SJSA1 (cell line): ENCODE data around the gene ITFG1. TPM values are rescaled to one million over a fixed set of nuclear protein-coding genes. Genes with fewer than 3 reads are reported as not detected.

Experiments
- DNase-seq, 2 experiments: peaks; one replicate each; pipeline ENCODE4 v3.0.0-alpha.2; 2015 to 2020; ENCODE audit warnings: low spot score in 2 of 2, low read depth in 1 of 2
- H3K27ac ChIP-seq: fragments of 250-450 bp; sonication (Bioruptor Pico); 2 replicates; pipeline ENCODE4 v1.5.1; 2020; ENCODE audit warnings: mild to moderate bottlenecking, moderate library complexity
- H3K27me3 ChIP-seq: fragments of 250-450 bp; sonication (Bioruptor Pico); replicated peaks from 2 replicates; pipeline ENCODE4 v1.5.1; 2020; ENCODE audit warnings: mild to moderate bottlenecking, moderate library complexity
- H3K36me3 ChIP-seq: fragments of 250-450 bp; sonication (Bioruptor Pico); 2 replicates; pipeline ENCODE4 v1.5.1; 2020; ENCODE audit warnings: mild to moderate bottlenecking
- H3K4me1 ChIP-seq: fragments of 250-450 bp; sonication (Bioruptor Pico); replicated peaks from 2 replicates; pipeline ENCODE4 v1.6.1; 2021; ENCODE audit warnings: mild to moderate bottlenecking
- H3K4me3 ChIP-seq: fragments of 250-450 bp; sonication (Bioruptor Pico); 2 replicates; pipeline ENCODE4 v1.5.1; 2020; ENCODE audit warnings: mild to moderate bottlenecking
- H3K9me3 ChIP-seq: fragments of 250-450 bp; sonication (Bioruptor Pico); replicated peaks from 2 replicates; pipeline ENCODE4 v1.5.1; 2020; ENCODE audit warnings: mild to moderate bottlenecking
- total RNA-seq: library from RNA; depleted of rRNA; stranded (reverse); fragments of >200 nt; shearing (Covaris generic); gene quantifications from 2 replicates; pipeline ENCODE4 v1.2.3, GENCODE V29; 2014

ITFG1 gene
- total RNA-seq, 1 experiment from 2014 or later, result 57.5 TPM

- no peak overlapping the region for H3K4me3 ChIP-seq
- H3K27ac ChIP-seq, result no peak overlapping the region
- peaks cover 23% of the 10 kb centered on the region for H3K36me3 ChIP-seq
- no peaks in the 10 kb centered on the region for H3K9me3 ChIP-seq
- H3K4me1 ChIP-seq, result no peaks in the 10 kb centered on the region
- DNase-seq, result no peak
- no peaks in the 10 kb centered on the region for H3K27me3 ChIP-seq
Observed at GRCh38 chr16:47426806-47427205, 34.1 kb downstream of the ITFG1 start.

DNA sequence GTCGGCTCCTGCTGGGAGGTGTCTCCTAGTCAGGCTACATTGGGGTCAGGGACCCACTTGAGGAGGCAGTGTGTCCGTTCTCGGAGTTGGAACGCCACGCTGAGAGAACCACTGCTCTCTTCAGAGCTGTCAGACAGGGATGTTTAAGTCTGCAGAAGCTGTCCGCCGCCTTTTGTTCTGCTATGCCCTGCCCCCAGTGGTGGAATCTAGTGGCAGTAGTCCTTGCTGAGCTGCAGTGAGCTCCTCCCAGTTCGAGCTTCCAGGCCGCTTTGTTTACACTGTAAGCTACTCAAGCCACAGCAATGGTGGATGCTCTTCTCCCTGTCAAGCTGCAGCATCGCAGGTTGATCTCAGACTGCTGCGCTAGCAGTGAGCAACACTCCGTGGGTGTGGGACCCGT, 36.0 kb downstream of the ITFG1 start:
- H3K9me3 ChIP-seq, result no peaks in the 10 kb centered on the region

GRCh38 chr16:47416869-47417268, 44.0 kb downstream of the ITFG1 start:
- Histone ChIP-seq H3K27ac (no peak overlapping the region), H3K4me3 (no peak overlapping the region)
- no peak for DNase-seq

More for the DNA sequence above, 36.0 kb downstream of the ITFG1 start:
- H3K27me3 ChIP-seq, result no peaks in the 10 kb centered on the region
- H3K36me3 ChIP-seq, result peaks cover 24% of the 10 kb centered on the region
- H3K4me3 ChIP-seq, result no peak overlapping the region
- H3K27ac ChIP-seq, result no peak overlapping the region
- H3K4me1 ChIP-seq, result no peaks in the 10 kb centered on the region
- DNase-seq, result no peak

GRCh38 chr16:47413041-47413440, 47.8 kb downstream of the ITFG1 start:
- no peak for DNase-seq

More at GRCh38 chr16:47416869-47417268, 44.0 kb downstream of the ITFG1 start:
- no peaks in the 10 kb centered on the region for H3K27me3 ChIP-seq
- H3K9me3 ChIP-seq, result no peaks in the 10 kb centered on the region
- no peaks in the 10 kb centered on the region for H3K4me1 ChIP-seq
- H3K36me3 ChIP-seq, result peaks cover 2% of the 10 kb centered on the region; the same call in 1 of the 2 replicates

GRCh38 chr16:47408491-47408890, 52.4 kb downstream of the ITFG1 start:
- no peak overlapping the region for H3K27ac ChIP-seq

More at GRCh38 chr16:47413041-47413440, 47.8 kb downstream of the ITFG1 start:
- no peaks in the 10 kb centered on the region for H3K4me1 ChIP-seq
- no peaks in the 10 kb centered on the region; the same call in 1 of the 2 replicates for H3K36me3 ChIP-seq
- no peak overlapping the region for H3K4me3 ChIP-seq
- H3K9me3 ChIP-seq, result no peaks in the 10 kb centered on the region
- H3K27ac ChIP-seq, result no peak overlapping the region
- H3K27me3 ChIP-seq, result no peaks in the 10 kb centered on the region

DNA sequence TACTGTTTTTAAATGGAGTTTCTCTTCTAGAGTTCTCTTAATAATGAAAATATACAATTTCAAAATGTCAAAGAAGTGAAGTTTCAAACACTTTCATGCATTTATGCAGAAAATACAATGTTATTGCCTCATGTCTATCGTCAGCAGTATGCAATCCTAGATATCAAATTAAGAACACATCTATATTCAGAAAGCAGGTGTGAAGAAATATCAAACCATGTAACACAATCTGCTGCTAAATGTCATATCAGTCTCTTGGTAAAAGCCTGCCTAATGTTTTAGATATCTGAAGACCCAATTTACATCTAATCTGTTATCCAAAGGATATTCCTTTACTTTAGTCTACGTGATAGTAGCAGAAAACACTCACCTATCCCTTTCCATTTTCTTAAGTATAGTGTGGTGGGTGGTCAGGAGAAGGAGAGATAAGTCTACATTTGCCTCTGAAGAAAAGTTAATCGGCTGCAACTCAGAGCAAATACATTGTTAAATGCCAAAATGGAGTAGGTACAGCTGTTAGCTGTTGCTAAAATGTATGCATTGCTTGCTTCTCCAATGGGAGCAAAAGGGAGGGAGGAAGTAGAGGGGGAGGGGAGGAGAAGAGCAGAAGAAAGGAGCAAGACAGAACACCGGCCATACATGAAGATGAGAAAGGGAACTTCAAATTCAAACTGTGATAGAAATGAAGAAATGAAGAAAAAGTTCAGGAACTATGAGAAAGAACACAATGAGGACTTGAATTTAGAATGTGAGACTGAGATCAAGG, 64.9 kb downstream of the ITFG1 start:
- no peaks in the 10 kb centered on the region for H3K9me3 ChIP-seq
- DNase-seq, result no peak

More at GRCh38 chr16:47408491-47408890, 52.4 kb downstream of the ITFG1 start:
- Histone ChIP-seq H3K36me3 (no peaks in the 10 kb centered on the region), H3K9me3 (no peaks in the 10 kb centered on the region), H3K27me3 (no peaks in the 10 kb centered on the region), H3K4me1 (no peaks in the 10 kb centered on the region), H3K4me3 (no peak overlapping the region)
- DNase-seq, result no peak

GRCh38 chr16:47392081-47392480, 68.8 kb downstream of the ITFG1 start:
- Histone ChIP-seq H3K4me1 (peaks cover 7% of the 10 kb centered on the region), H3K27ac (no peak overlapping the region), H3K9me3 (no peaks in the 10 kb centered on the region), H3K27me3 (no peaks in the 10 kb centered on the region), H3K4me3 (no peak overlapping the region), H3K36me3 (no peaks in the 10 kb centered on the region)
- peak in 1 of 2 experiments; percentile 21 for DNase-seq

More for the DNA sequence above, 64.9 kb downstream of the ITFG1 start:
- Histone ChIP-seq H3K4me3 (no peak overlapping the region), H3K4me1 (peaks cover 7% of the 10 kb centered on the region), H3K27me3 (no peaks in the 10 kb centered on the region), H3K36me3 (no peaks in the 10 kb centered on the region), H3K27ac (no peak overlapping the region)

DNA sequence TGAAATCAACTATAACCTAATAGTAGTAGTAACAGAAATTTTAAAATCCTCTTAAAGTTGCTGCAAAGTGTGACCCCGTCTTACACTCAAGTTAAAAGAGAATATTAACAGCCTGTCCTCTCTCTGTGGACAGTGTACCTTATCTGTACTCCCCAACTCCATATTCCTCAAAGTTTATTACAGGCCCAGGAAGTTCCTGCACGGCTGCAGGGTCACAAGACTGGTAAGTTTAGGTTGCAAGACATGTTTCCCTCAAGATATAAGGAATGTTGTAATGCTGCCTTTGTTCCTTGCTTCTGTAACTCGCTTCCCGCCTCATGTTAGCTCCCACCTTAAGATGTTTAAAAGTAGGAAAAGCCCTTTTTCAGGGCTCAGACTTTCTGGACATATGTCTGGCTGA, 72.2 kb downstream of the ITFG1 start:
- Histone ChIP-seq H3K27ac (no peak overlapping the region), H3K27me3 (no peaks in the 10 kb centered on the region), H3K4me3 (no peak overlapping the region), H3K36me3 (no peaks in the 10 kb centered on the region), H3K4me1 (peaks cover 7% of the 10 kb centered on the region), H3K9me3 (no peaks in the 10 kb centered on the region)
- no peak for DNase-seq

- H3K9me3 ChIP-seq, result no peaks in the 10 kb centered on the region
- peaks cover 3% of the 10 kb centered on the region for H3K4me1 ChIP-seq
- no peaks in the 10 kb centered on the region for H3K36me3 ChIP-seq
- H3K4me3 ChIP-seq, result no peak overlapping the region
- no peak for DNase-seq
- H3K27me3 ChIP-seq, result no peaks in the 10 kb centered on the region
- H3K27ac ChIP-seq, result no peak overlapping the region
Observed at GRCh38 chr16:47387026-47387734, 73.7 kb downstream of the ITFG1 start.

GRCh38 chr16:47386201-47386718, 74.6 kb downstream of the ITFG1 start:
- Histone ChIP-seq H3K27ac (no peak overlapping the region), H3K9me3 (no peaks in the 10 kb centered on the region), H3K4me3 (no peak overlapping the region), H3K36me3 (no peaks in the 10 kb centered on the region), H3K4me1 (no peaks in the 10 kb centered on the region), H3K27me3 (no peaks in the 10 kb centered on the region)
- DNase-seq, result no peak

DNA sequence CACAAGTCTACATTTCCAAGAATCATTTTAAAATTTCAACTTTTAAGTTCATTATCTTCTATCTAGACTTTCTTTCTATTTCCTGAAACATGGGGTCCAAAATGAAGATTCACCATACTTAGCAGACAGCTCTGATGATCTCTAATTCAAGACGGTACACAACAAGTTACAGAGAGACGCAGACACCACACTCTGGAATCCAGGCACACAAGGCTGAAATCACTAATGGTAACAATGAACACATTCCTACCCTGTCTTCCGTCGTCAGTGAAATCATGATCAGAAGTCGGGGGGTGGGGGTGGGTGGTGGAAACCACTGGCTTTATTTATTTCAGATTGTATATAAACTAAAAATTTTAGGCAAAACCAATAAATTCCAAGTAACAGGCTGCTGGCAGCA, 78.5 kb downstream of the ITFG1 start:
- no peaks in the 10 kb centered on the region for H3K27me3 ChIP-seq
- peaks cover under 1% of the 10 kb centered on the region; the same call in 1 of the 2 replicates for H3K4me1 ChIP-seq
- H3K4me3 ChIP-seq, result no peak overlapping the region
- no peaks in the 10 kb centered on the region for H3K9me3 ChIP-seq
- H3K27ac ChIP-seq, result no peak overlapping the region
- no peaks in the 10 kb centered on the region for H3K36me3 ChIP-seq
- DNase-seq, result no peak

GRCh38 chr16:47377154-47377553, 83.7 kb downstream of the ITFG1 start:
- Histone ChIP-seq H3K27ac (no peak overlapping the region), H3K36me3 (peaks cover 6% of the 10 kb centered on the region), H3K4me3 (no peak overlapping the region), H3K4me1 (peaks cover 3% of the 10 kb centered on the region; the same call in 1 of the 2 replicates), H3K27me3 (no peaks in the 10 kb centered on the region), H3K9me3 (no peaks in the 10 kb centered on the region)
- peak in 1 of 2 experiments; percentile 14 for DNase-seq

- no peak overlapping the region for H3K27ac ChIP-seq
- H3K9me3 ChIP-seq, result no peaks in the 10 kb centered on the region
- H3K4me1 ChIP-seq, result peaks cover 3% of the 10 kb centered on the region; the same call in 1 of the 2 replicates
- no peaks in the 10 kb centered on the region for H3K27me3 ChIP-seq
- peaks cover 6% of the 10 kb centered on the region for H3K36me3 ChIP-seq
- H3K4me3 ChIP-seq, result no peak overlapping the region
- no peak for DNase-seq
Observed at GRCh38 chr16:47375423-47375822, 85.4 kb downstream of the ITFG1 start.

- DNase-seq, result no peak
Observed at GRCh38 chr16:47374629-47375028, 86.2 kb downstream of the ITFG1 start.

More at GRCh38 chr16:47374629-47375028, 86.2 kb downstream of the ITFG1 start:
- H3K36me3 ChIP-seq, result peaks cover 6% of the 10 kb centered on the region
- no peaks in the 10 kb centered on the region for H3K9me3 ChIP-seq
- H3K4me3 ChIP-seq, result no peak overlapping the region
- H3K27ac ChIP-seq, result no peak overlapping the region
- H3K27me3 ChIP-seq, result no peaks in the 10 kb centered on the region
- H3K4me1 ChIP-seq, result peaks cover 3% of the 10 kb centered on the region; the same call in 1 of the 2 replicates
